ENCODE measurements around the gene TC2N.

TC2N gene

DNA sequence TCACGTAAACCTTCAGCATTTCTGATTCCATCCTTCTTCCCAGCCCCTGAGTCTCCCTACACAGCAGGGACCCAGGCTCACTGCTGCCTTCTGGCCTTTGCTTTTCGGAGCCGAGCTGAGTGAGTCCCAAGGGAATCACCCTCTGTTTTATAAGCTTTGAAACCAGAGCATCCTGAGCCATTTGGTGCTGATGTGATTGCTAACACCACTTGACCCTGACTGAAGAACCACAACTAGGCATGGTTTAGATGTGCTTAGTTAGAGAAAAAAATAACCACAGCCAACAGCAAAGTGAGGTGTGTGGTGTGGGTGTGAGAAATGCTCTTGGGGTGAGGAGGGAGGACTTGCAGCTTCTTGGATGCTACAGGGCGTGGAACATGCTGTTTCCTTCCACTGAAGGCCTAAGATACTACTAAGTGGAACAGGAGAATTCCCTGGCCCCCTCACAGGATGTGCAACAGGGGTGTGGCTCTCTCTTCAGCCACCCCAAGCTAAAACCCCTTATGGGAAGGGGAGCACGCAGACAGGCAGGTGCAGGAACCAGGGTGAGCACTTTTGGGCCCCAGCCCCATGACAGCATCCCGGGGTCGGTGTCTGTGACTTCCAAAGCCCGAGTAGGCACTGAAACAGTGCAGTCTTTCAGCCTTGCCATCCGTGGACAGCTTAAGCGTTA, at the start of gene TC2N:
TSS of gene TC2N (minus strand) at position 221 of the 673 bp plus-strand sequence. CDS start 53,767 bp downstream, outside the sequence.
- no peaks in the 10 kb centered on the region for H3K9me3 ChIP-seq (ENCODE audit: control insufficient read depth, low read length)
- no peaks in the 10 kb centered on the region for H3K27me3 ChIP-seq (replicated peaks; ENCODE audit: control insufficient read depth, insufficient read depth, low read length)
- no peak within 1 kb of the TSS for H3K4me3 ChIP-seq (ENCODE audit: low read length)
- peaks cover 13% of the 10 kb centered on the region for H3K4me1 ChIP-seq (ENCODE audit: control insufficient read depth, insufficient read depth, low read length)
- no peak within 1 kb of the TSS for H3K9ac ChIP-seq (ENCODE audit: low read length)
- DNase-seq (ENCODE audit: low read depth), result no peak
- H3K36me3 ChIP-seq (ENCODE audit: control insufficient read depth, insufficient read depth, low read length, severe bottlenecking), result peaks cover 44% of the 10 kb centered on the region

GRCh38 chr14:91912035-91912434, 44.7 kb upstream of the TC2N start:
- H3K9ac ChIP-seq (ENCODE audit: low read length), result no peak overlapping the region
- DNase-seq (ENCODE audit: low read depth), result no peak
- no peaks in the 10 kb centered on the region for H3K9me3 ChIP-seq (ENCODE audit: control insufficient read depth, low read length)
- H3K27me3 ChIP-seq (replicated peaks; ENCODE audit: control insufficient read depth, insufficient read depth, low read length), result no peaks in the 10 kb centered on the region
- peaks cover 7% of the 10 kb centered on the region for H3K4me1 ChIP-seq (ENCODE audit: control insufficient read depth, insufficient read depth, low read length)
- H3K36me3 ChIP-seq (ENCODE audit: control insufficient read depth, insufficient read depth, low read length, severe bottlenecking), result peaks cover 21% of the 10 kb centered on the region
- no peak overlapping the region for H3K4me3 ChIP-seq (ENCODE audit: low read length)

GRCh38 chr14:91911474-91912032, 44.2 kb upstream of the TC2N start:
- H3K4me1 ChIP-seq (ENCODE audit: control insufficient read depth, insufficient read depth, low read length), result peaks cover 4% of the 10 kb centered on the region
- no peak overlapping the region for H3K4me3 ChIP-seq (ENCODE audit: low read length)
- peak overlapping the region; percentile 25 for H3K9ac ChIP-seq (ENCODE audit: low read length)
- peak; percentile 48 for DNase-seq (ENCODE audit: low read depth)
- H3K9me3 ChIP-seq (ENCODE audit: control insufficient read depth, low read length), result no peaks in the 10 kb centered on the region
- peaks cover 23% of the 10 kb centered on the region for H3K36me3 ChIP-seq (ENCODE audit: control insufficient read depth, insufficient read depth, low read length, severe bottlenecking)
- no peaks in the 10 kb centered on the region for H3K27me3 ChIP-seq (replicated peaks; ENCODE audit: control insufficient read depth, insufficient read depth, low read length)

- H3K27me3 ChIP-seq (replicated peaks; ENCODE audit: control insufficient read depth, insufficient read depth, low read length), result no peaks in the 10 kb centered on the region
- no peak for DNase-seq (ENCODE audit: low read depth)
- no peak overlapping the region for H3K9ac ChIP-seq (ENCODE audit: low read length)
- H3K4me1 ChIP-seq (ENCODE audit: control insufficient read depth, insufficient read depth, low read length), result peaks cover 4% of the 10 kb centered on the region
- H3K36me3 ChIP-seq (ENCODE audit: control insufficient read depth, insufficient read depth, low read length, severe bottlenecking), result peaks cover 23% of the 10 kb centered on the region
- H3K9me3 ChIP-seq (ENCODE audit: control insufficient read depth, low read length), result no peaks in the 10 kb centered on the region
- H3K4me3 ChIP-seq (ENCODE audit: low read length), result no peak overlapping the region
Observed at GRCh38 chr14:91910196-91910595, 42.9 kb upstream of the TC2N start.

DNA sequence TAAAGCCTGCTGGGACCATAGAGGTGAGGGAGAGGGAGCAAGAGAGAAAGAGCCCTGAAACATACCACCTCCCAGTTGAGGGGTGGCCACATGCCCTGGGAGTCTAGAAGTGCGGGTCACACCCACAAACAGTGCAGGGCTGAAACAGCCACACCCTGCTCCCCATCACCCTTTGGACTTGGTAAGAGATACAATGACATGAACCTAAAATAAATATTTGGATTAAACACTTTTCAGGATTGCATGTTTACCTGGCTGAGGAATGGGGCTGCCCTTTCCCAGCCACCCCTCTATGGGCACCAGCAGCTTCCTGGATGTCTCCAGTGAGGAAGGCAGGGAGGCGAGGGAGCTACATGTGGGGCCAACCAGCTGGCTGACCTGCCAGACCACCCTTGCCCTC, 39.0 kb upstream of the TC2N start:
- H3K9ac ChIP-seq (ENCODE audit: low read length), result no peak overlapping the region
- no peak for DNase-seq (ENCODE audit: low read depth)
- no peaks in the 10 kb centered on the region for H3K27me3 ChIP-seq (replicated peaks; ENCODE audit: control insufficient read depth, insufficient read depth, low read length)
- H3K9me3 ChIP-seq (ENCODE audit: control insufficient read depth, low read length), result no peaks in the 10 kb centered on the region
- H3K4me3 ChIP-seq (ENCODE audit: low read length), result no peak overlapping the region
- peaks cover 24% of the 10 kb centered on the region for H3K4me1 ChIP-seq (ENCODE audit: control insufficient read depth, insufficient read depth, low read length)
- peaks cover 12% of the 10 kb centered on the region for H3K36me3 ChIP-seq (ENCODE audit: control insufficient read depth, insufficient read depth, low read length, severe bottlenecking)

DNA sequence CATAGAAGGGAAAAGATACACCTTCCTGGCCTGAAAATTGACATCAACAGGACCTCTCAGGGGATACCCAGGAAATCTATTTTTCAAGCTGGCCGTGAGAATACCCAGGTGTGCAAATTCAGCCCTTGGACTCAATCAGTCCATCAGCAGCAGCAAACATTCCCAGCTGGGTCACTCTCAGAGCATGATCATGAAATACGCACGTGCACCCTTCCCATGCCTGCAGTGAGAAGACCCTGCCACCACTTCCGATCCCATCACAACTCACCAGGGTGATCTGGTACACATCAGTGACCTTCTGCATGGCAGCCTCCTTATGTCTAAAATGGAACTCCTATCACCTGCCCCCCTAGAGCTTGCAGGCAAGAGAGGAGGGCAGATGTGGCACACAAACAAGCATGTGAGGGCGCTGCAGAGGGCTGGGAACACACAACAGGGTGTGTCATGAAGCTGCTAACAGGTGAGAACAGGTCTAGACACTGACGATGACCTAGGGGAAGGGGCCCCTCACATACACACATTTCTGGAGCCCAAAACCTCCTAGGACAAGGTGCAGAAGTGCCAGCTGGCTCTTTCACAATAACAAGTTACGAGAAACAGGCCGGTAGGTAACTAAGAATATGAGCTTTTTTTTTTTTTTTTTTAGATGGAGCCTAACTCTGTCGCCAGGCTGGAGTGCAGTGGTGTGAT, 37.8 kb upstream of the TC2N start:
- no peak overlapping the region for H3K9ac ChIP-seq (ENCODE audit: low read length)
- H3K4me1 ChIP-seq (ENCODE audit: control insufficient read depth, insufficient read depth, low read length), result peaks cover 34% of the 10 kb centered on the region
- H3K4me3 ChIP-seq (ENCODE audit: low read length), result no peak overlapping the region
- H3K27me3 ChIP-seq (replicated peaks; ENCODE audit: control insufficient read depth, insufficient read depth, low read length), result no peaks in the 10 kb centered on the region
- DNase-seq (ENCODE audit: low read depth), result no peak
- no peaks in the 10 kb centered on the region for H3K9me3 ChIP-seq (ENCODE audit: control insufficient read depth, low read length)
- peaks cover 12% of the 10 kb centered on the region for H3K36me3 ChIP-seq (ENCODE audit: control insufficient read depth, insufficient read depth, low read length, severe bottlenecking)

- no peak for DNase-seq (ENCODE audit: low read depth)
- Histone ChIP-seq H3K4me3 (ENCODE audit: low read length) (no peak overlapping the region), H3K4me1 (ENCODE audit: control insufficient read depth, insufficient read depth, low read length) (peaks cover 40% of the 10 kb centered on the region), H3K9ac (ENCODE audit: low read length) (no peak overlapping the region), H3K9me3 (ENCODE audit: control insufficient read depth, low read length) (no peaks in the 10 kb centered on the region), H3K27me3 (replicated peaks; ENCODE audit: control insufficient read depth, insufficient read depth, low read length) (no peaks in the 10 kb centered on the region), H3K36me3 (ENCODE audit: control insufficient read depth, insufficient read depth, low read length, severe bottlenecking) (peaks cover 9% of the 10 kb centered on the region)
Observed at GRCh38 chr14:91904483-91904882, 37.1 kb upstream of the TC2N start.

DNA sequence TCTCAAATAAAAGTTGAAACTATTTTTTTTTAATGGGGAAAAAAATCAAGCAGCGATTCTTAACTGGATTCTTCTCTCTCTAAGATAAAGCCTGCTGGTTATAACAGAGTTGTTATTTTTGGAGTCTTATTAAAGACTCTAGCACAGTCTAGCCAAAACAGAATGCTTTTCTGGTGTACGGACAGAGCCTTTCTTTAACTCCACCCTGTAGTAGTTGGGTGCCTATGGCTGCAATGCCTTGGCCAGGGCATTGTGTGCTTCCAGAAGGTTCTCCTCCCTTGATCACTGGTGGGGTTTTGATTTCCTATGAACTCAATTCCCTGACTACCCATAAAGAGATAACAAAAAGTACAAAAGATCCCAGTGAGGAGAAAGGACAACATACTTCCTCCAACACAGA, 35.7 kb upstream of the TC2N start:
- Histone ChIP-seq H3K27me3 (replicated peaks; ENCODE audit: control insufficient read depth, insufficient read depth, low read length) (no peaks in the 10 kb centered on the region), H3K4me3 (ENCODE audit: low read length) (no peak overlapping the region), H3K36me3 (ENCODE audit: control insufficient read depth, insufficient read depth, low read length, severe bottlenecking) (peaks cover 4% of the 10 kb centered on the region), H3K9me3 (ENCODE audit: control insufficient read depth, low read length) (no peaks in the 10 kb centered on the region), H3K9ac (ENCODE audit: low read length) (peak overlapping the region; percentile 9), H3K4me1 (ENCODE audit: control insufficient read depth, insufficient read depth, low read length) (peaks cover 52% of the 10 kb centered on the region)
- DNase-seq (ENCODE audit: low read depth), result no peak

DNA sequence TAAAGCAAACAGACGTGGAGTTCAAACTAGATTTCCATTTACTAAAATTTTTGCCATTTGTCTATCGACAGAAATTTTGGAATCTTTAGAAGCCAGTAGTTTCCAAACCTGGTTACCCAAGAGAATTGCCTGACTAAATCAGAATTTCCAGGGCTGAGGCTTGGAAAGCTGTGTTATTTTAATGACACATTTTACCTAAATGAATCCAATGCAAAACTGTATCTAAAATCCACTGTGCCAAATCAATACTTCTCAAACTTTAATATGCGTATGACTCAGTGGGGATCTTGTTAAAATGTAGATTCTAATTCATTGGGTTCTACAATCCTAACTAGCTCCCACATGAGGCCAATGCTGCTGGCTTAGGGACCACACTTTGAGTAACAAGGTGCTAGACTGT, 35.0 kb upstream of the TC2N start:
- H3K4me1 ChIP-seq (ENCODE audit: control insufficient read depth, insufficient read depth, low read length), result peaks cover 59% of the 10 kb centered on the region
- no peaks in the 10 kb centered on the region for H3K27me3 ChIP-seq (replicated peaks; ENCODE audit: control insufficient read depth, insufficient read depth, low read length)
- no peak for DNase-seq (ENCODE audit: low read depth)
- no peak overlapping the region for H3K4me3 ChIP-seq (ENCODE audit: low read length)
- H3K36me3 ChIP-seq (ENCODE audit: control insufficient read depth, insufficient read depth, low read length, severe bottlenecking), result peaks cover 4% of the 10 kb centered on the region
- peak overlapping the region; percentile 9 for H3K9ac ChIP-seq (ENCODE audit: low read length)
- no peaks in the 10 kb centered on the region for H3K9me3 ChIP-seq (ENCODE audit: control insufficient read depth, low read length)

DNA sequence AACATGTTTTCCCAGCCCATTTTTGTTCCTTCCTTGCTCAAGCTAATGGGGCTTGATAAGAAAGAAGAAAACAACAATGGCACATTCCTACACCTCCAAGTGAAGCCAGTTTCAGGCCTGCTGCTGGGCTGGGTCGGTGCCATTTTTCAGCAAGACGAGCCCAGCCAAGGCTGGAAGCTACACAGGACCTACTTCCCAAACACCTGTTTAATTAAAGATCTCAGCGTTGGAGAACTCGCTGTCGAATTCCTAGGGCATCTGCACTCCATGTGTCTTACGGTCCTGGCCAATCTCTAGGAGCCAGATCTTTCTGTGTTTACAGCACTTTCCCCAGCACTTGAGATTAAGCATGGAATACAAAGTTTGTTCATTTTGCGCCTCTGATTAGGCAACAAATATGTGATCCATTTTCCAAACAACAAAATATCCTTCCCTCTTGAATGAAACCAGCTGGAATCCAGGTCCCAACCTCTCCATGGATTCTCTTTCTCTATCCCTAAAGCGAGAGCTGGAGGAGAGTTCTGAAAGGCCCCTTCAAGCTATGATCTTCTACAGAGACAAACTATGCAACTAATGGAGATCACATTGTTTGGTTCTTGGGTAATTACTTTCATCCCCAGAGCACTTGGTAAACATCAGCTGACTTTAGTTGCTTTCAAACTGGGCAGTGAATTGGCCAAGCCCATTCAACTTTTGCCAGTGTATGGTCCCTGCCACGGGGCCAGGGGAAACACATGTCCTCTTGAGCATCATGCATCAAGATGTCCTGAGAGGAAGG, 34.3 kb upstream of the TC2N start:
- Histone ChIP-seq H3K27me3 (replicated peaks; ENCODE audit: control insufficient read depth, insufficient read depth, low read length) (no peaks in the 10 kb centered on the region), H3K36me3 (ENCODE audit: control insufficient read depth, insufficient read depth, low read length, severe bottlenecking) (no peaks in the 10 kb centered on the region), H3K9me3 (ENCODE audit: control insufficient read depth, low read length) (no peaks in the 10 kb centered on the region), H3K9ac (ENCODE audit: low read length) (no peak overlapping the region), H3K4me1 (ENCODE audit: control insufficient read depth, insufficient read depth, low read length) (peaks cover 66% of the 10 kb centered on the region), H3K4me3 (ENCODE audit: low read length) (peak overlapping the region; percentile 2)
- DNase-seq (ENCODE audit: low read depth), result no peak

- H3K27me3 ChIP-seq (replicated peaks; ENCODE audit: control insufficient read depth, insufficient read depth, low read length), result no peaks in the 10 kb centered on the region
- H3K36me3 ChIP-seq (ENCODE audit: control insufficient read depth, insufficient read depth, low read length, severe bottlenecking), result no peaks in the 10 kb centered on the region
- H3K4me3 ChIP-seq (ENCODE audit: low read length), result no peak overlapping the region
- no peaks in the 10 kb centered on the region for H3K9me3 ChIP-seq (ENCODE audit: control insufficient read depth, low read length)
- no peak for DNase-seq (ENCODE audit: low read depth)
- H3K4me1 ChIP-seq (ENCODE audit: control insufficient read depth, insufficient read depth, low read length), result peaks cover 76% of the 10 kb centered on the region
- no peak overlapping the region for H3K9ac ChIP-seq (ENCODE audit: low read length)
Observed at GRCh38 chr14:91899806-91900205, 32.5 kb upstream of the TC2N start.

Measured in adipocyte (in vitro differentiated cells).